OCI-LY1 (cell line): ENCODE results near the gene PKD2L2.

Source experiments
- EZH2 ChIP-seq: fragments of 200-600 bp; sonication (generic), shearing (Covaris generic); IDR thresholded peaks from 2 replicates; pipeline ENCODE4 v1.8.0; 2017; ENCODE audit warnings: borderline replicate concordance, mixed run types, mild to moderate bottlenecking, antibody characterized with exemption, low read length, moderate library complexity, mixed read lengths
- TF ChIP-seq, protein P1 (sequence below): fragments of 200-600 bp; sonication (generic), shearing (Covaris generic); IDR thresholded peaks from 2 replicates; pipeline ENCODE4 v1.5.1; 2017; ENCODE audit warnings: mild to moderate bottlenecking, antibody characterized with exemption, low read length, moderate library complexity, mixed read lengths

- TF ChIP-seq, protein P1, sequence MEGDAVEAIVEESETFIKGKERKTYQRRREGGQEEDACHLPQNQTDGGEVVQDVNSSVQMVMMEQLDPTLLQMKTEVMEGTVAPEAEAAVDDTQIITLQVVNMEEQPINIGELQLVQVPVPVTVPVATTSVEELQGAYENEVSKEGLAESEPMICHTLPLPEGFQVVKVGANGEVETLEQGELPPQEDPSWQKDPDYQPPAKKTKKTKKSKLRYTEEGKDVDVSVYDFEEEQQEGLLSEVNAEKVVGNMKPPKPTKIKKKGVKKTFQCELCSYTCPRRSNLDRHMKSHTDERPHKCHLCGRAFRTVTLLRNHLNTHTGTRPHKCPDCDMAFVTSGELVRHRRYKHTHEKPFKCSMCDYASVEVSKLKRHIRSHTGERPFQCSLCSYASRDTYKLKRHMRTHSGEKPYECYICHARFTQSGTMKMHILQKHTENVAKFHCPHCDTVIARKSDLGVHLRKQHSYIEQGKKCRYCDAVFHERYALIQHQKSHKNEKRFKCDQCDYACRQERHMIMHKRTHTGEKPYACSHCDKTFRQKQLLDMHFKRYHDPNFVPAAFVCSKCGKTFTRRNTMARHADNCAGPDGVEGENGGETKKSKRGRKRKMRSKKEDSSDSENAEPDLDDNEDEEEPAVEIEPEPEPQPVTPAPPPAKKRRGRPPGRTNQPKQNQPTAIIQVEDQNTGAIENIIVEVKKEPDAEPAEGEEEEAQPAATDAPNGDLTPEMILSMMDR, result no peak
- no peak for TF ChIP-seq EZH2
Measured at GRCh38 chr5:137954131-137954879, 65.0 kb downstream of the PKD2L2 start.
